MM.1S (cell line): ENCODE data around the gene IGIP.

Experiments
- EZH2 ChIP-seq: fragments of 300-600 bp; sonication (generic); optimal IDR thresholded peaks from 2 replicates; pipeline ENCODE3; 2017; ENCODE audit warnings: low read depth, mild to moderate bottlenecking, antibody characterized with exemption, low read length, mixed read lengths
- TF ChIP-seq, protein P1 (sequence below): fragments of 300-600 bp; sonication (generic); IDR thresholded peaks from 2 replicates; pipeline ENCODE4 v1.5.1; 2016; ENCODE audit warnings: antibody characterized with exemption, low read length, mixed read lengths

DNA sequence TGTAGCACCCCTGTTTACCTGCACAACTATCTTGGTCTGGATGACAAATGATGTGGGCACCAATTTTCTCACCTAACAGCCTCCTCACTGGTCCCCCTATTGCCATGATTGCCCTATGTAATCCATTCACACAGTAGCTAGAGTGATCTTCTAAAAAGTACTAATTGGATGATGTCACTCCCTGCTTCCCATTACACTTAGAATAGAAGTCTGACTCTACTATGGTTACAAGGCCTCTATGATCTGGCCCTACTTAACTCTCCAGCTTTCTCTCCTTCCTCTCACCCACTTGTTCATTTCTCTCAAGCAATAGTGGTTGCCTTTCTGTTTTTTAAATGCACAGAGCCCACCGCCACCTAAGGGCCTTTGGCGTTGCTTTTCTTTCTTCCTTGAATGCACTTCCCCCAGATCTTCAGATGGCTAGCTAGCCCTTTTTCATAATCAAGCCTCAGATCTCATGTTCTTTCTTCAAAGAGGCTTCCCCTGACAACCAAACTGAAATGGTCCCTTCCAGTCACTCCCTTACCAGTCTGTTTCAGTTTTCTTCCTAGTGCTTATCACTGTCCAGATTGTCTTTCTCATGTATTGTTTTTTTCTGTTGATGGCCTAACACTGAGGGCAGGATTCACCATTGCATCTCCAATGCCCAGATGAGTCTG lies 8.7 kb downstream of the IGIP start:
- TF ChIP-seq, protein P1, sequence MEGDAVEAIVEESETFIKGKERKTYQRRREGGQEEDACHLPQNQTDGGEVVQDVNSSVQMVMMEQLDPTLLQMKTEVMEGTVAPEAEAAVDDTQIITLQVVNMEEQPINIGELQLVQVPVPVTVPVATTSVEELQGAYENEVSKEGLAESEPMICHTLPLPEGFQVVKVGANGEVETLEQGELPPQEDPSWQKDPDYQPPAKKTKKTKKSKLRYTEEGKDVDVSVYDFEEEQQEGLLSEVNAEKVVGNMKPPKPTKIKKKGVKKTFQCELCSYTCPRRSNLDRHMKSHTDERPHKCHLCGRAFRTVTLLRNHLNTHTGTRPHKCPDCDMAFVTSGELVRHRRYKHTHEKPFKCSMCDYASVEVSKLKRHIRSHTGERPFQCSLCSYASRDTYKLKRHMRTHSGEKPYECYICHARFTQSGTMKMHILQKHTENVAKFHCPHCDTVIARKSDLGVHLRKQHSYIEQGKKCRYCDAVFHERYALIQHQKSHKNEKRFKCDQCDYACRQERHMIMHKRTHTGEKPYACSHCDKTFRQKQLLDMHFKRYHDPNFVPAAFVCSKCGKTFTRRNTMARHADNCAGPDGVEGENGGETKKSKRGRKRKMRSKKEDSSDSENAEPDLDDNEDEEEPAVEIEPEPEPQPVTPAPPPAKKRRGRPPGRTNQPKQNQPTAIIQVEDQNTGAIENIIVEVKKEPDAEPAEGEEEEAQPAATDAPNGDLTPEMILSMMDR, result no peak
- no peak for TF ChIP-seq EZH2
